Tibial artery (tissue), 4 donors: ENCODE results near the gene P4HTM.

Experiments used
- DNase-seq, 2 donors: peaks; one replicate each; pipeline ENCODE4 v3.0.0-alpha.2; 2019
- H3K27ac ChIP-seq, 2 donors: fragments of 200-600 bp; sonication (generic) in 1 of 2; 1 replicate in 1 of 2; 2 replicates in 1 of 2; pipeline ENCODE4 v1.5.1; 2018 to 2019; ENCODE audit warnings: mild to moderate bottlenecking in 1 of 2
- H3K27me3 ChIP-seq, 2 donors: fragments of 200-600 bp; sonication (generic) in 1 of 2; one replicate each; pipeline versions ENCODE4 v1.5.1 to v1.6.0; 2016 to 2019
- H3K36me3 ChIP-seq, 3 donors: fragments of 200-600 bp; sonication (generic) in 2 of 3; one replicate each; pipeline ENCODE4 v1.5.1; 2016 to 2019; ENCODE audit warnings: mild to moderate bottlenecking in 2 of 3
- H3K4me1 ChIP-seq, 4 donors: fragments of 200-600 bp; sonication (generic) in 2 of 4; 1 replicate in 3 of 4; 2 replicates in 1 of 4; pipeline ENCODE4 v1.5.1; 2016 to 2019
- H3K4me3 ChIP-seq, 2 donors: fragments of 200-600 bp; sonication (generic) in 1 of 2; 1 replicate in 1 of 2; 2 replicates in 1 of 2; pipeline ENCODE4 v1.5.1; 2018 to 2019; ENCODE audit warnings: mild to moderate bottlenecking in 2 of 2
- H3K9me3 ChIP-seq, 3 donors: fragments of 200-600 bp; sonication (generic) in 1 of 3; one replicate each; pipeline ENCODE4 v1.5.1; 2016 to 2019
- CTCF ChIP-seq, 2 experiments: fragments of 200-600 bp in 1 of 2; fragments of 450-650 bp in 1 of 2; IDR thresholded peaks; one replicate each; pipeline ENCODE4 v1.5.1; 2017 to 2019; ENCODE audit warnings: antibody characterized with exemption in 2 of 2, mild to moderate bottlenecking in 1 of 2, moderate library complexity in 1 of 2
- intact Hi-C: fragments of 100-400 bp; cut with DNase I; formaldehyde crosslinking; loops from one replicate; pipeline ENCODE4 v1.15.0; 2023; ENCODE audit warnings: low total_unique reads

Gene P4HTM

GRCh38 chr3:48974076-48974864 lies 15.8 kb upstream of the P4HTM start:
- no peaks in the 10 kb centered on the region for H3K4me1 ChIP-seq
- intact Hi-C loops = no loop called here
- H3K27ac ChIP-seq = no peak overlapping the region
- no peak overlapping the region for H3K4me3 ChIP-seq
- peak in 1 of 2 donors; percentile 15 for DNase-seq
- no peaks in the 10 kb centered on the region for H3K27me3 ChIP-seq
- H3K9me3 ChIP-seq = no peaks in the 10 kb centered on the region
- peaks cover 94 to 97% (median 95%) of the 10 kb centered on the region in 3 donors for H3K36me3 ChIP-seq
- TF ChIP-seq CTCF (IDR thresholded peaks at IDR 0.05) = no peak

GRCh38 chr3:48979451-48979850 lies 10.6 kb upstream of the P4HTM start:
- DNase-seq = no peak
- intact Hi-C loops = no loop called here
- no peaks in the 10 kb centered on the region for H3K9me3 ChIP-seq
- H3K27ac ChIP-seq = no peak overlapping the region
- H3K4me1 ChIP-seq = no peaks in the 10 kb centered on the region
- peaks cover 83 to 97% (median 94%) of the 10 kb centered on the region in 3 donors for H3K36me3 ChIP-seq
- H3K4me3 ChIP-seq = no peak overlapping the region
- H3K27me3 ChIP-seq = no peaks in the 10 kb centered on the region
- no peak for TF ChIP-seq CTCF (IDR thresholded peaks at IDR 0.05)

- intact Hi-C loops = no loop called here
- Histone ChIP-seq H3K27ac (no peak overlapping the region), H3K9me3 (no peaks in the 10 kb centered on the region), H3K4me3 (no peak overlapping the region), H3K4me1 (no peaks in the 10 kb centered on the region), H3K27me3 (no peaks in the 10 kb centered on the region), H3K36me3 (peaks cover 74 to 97% (median 94%) of the 10 kb centered on the region in 3 donors)
- no peak for DNase-seq
- no peak for TF ChIP-seq CTCF (IDR thresholded peaks at IDR 0.05)
These were observed 9.7 kb upstream of the P4HTM start for GRCh38 chr3:48980295-48980694.

GRCh38 chr3:48982016-48982415 lies 8.0 kb upstream of the P4HTM start:
- H3K4me3 ChIP-seq = no peak overlapping the region
- H3K36me3 ChIP-seq = peaks cover 57 to 93% (median 89%) of the 10 kb centered on the region in 3 donors
- no peaks in the 10 kb centered on the region for H3K27me3 ChIP-seq
- TF ChIP-seq CTCF (IDR thresholded peaks at IDR 0.05) = no peak
- no peaks in the 10 kb centered on the region for H3K9me3 ChIP-seq
- DNase-seq = no peak
- no peak overlapping the region for H3K27ac ChIP-seq
- no peaks in the 10 kb centered on the region for H3K4me1 ChIP-seq
- intact Hi-C loops = no loop called here

- no peaks in the 10 kb centered on the region for H3K9me3 ChIP-seq
- H3K4me1 ChIP-seq = no peaks in the 10 kb centered on the region
- no peak overlapping the region for H3K4me3 ChIP-seq
- no peak for TF ChIP-seq CTCF (IDR thresholded peaks at IDR 0.05)
- DNase-seq = no peak
- intact Hi-C loops = no loop called here
- peaks cover 50 to 87% (median 83%) of the 10 kb centered on the region in 3 donors for H3K36me3 ChIP-seq
- no peak overlapping the region for H3K27ac ChIP-seq
- H3K27me3 ChIP-seq = no peaks in the 10 kb centered on the region
These were observed 7.4 kb upstream of the P4HTM start for GRCh38 chr3:48982686-48983085.
